ENCODE data around the gene KANTR. TPM values are rescaled to one million over a fixed set of nuclear protein-coding genes. Genes with fewer than 3 reads are reported as not detected.

The KANTR gene
- total RNA-seq, 1 donor from 2014 or later, result 6.8 TPM

GRCh38 chrX:53048169-53049126 is 45.5 kb upstream of the KANTR start, which contains the start of gene GPR173:
GPR173 (plus strand) TSS chrX:53048789; CDS start chrX:53076622, 27,833 bp downstream.
- Histone ChIP-seq H3K27me3 (ENCODE audit: insufficient read depth, low read length) (no peaks in the 10 kb centered on the region), H2AFZ (ENCODE audit: low read depth, low read length) (peak within 1 kb of the TSS; percentile 89), H4K20me1 (ENCODE audit: insufficient read depth, low read length) (peaks cover 38% of the 10 kb centered on the region), H3K4me1 (ENCODE audit: insufficient read depth, low read length) (peaks cover 19% of the 10 kb centered on the region), H3K79me2 (ENCODE audit: insufficient read depth, low read length) (peaks cover 45% of the 10 kb centered on the region), H3K4me3 (ENCODE audit: insufficient read depth, low read depth, low read length) (peak within 1 kb of the TSS; percentile 58), H3K36me3 (ENCODE audit: insufficient read depth, low read length) (no peaks in the 10 kb centered on the region), H3K4me2 (ENCODE audit: low read length) (peak within 1 kb of the TSS; percentile 87), H3K27ac (ENCODE audit: low read depth, low read length) (no peak within 1 kb of the TSS), H3K9me3 (ENCODE audit: insufficient read depth, low read depth, low read length) (no peaks in the 10 kb centered on the region), H3K9ac (ENCODE audit: low read length) (peak within 1 kb of the TSS; percentile 77)
- H3K27ac Mint-ChIP-seq (ENCODE audit: unreplicated experiment), result peak within 1 kb of the TSS; percentile 47
- DNase-seq (ENCODE audit: low read depth), result peak; percentile 62
- peaks cover 5% of the 10 kb centered on the region for H3K27me3 Mint-ChIP-seq (ENCODE audit: low read depth, unreplicated experiment)
- no peak for FAIRE-seq
- TF ChIP-seq CTCF (IDR thresholded peaks at IDR 0.05; ENCODE audit: insufficient read depth, low read depth, low read length), result no peak
- no peak for TF ChIP-seq EZH2 (IDR thresholded peaks at IDR 0.05; ENCODE audit: insufficient read depth, low read length)
- no peaks in the 10 kb centered on the region for H3K36me3 Mint-ChIP-seq (ENCODE audit: low read depth, unreplicated experiment)
- no peaks in the 10 kb centered on the region for H3K9me3 Mint-ChIP-seq (ENCODE audit: unreplicated experiment)
- peak within 1 kb of the TSS; percentile 88 for H3K4me3 Mint-ChIP-seq (ENCODE audit: unreplicated experiment)
- peaks cover 5% of the 10 kb centered on the region for H3K4me1 Mint-ChIP-seq (ENCODE audit: low read depth, unreplicated experiment)

GRCh38 chrX:53049127-53049517 is 44.8 kb upstream of the KANTR start:
- Histone ChIP-seq H3K4me3 (ENCODE audit: insufficient read depth, low read depth, low read length) (peak overlapping the region; percentile 56), H3K9ac (ENCODE audit: low read length) (peak overlapping the region; percentile 61), H3K36me3 (ENCODE audit: insufficient read depth, low read length) (no peaks in the 10 kb centered on the region), H3K9me3 (ENCODE audit: insufficient read depth, low read depth, low read length) (no peaks in the 10 kb centered on the region), H3K4me1 (ENCODE audit: insufficient read depth, low read length) (peaks cover 19% of the 10 kb centered on the region), H4K20me1 (ENCODE audit: insufficient read depth, low read length) (peaks cover 43% of the 10 kb centered on the region), H3K4me2 (ENCODE audit: low read length) (peak overlapping the region; percentile 85), H3K27ac (ENCODE audit: low read depth, low read length) (no peak overlapping the region), H3K79me2 (ENCODE audit: insufficient read depth, low read length) (peaks cover 52% of the 10 kb centered on the region), H3K27me3 (ENCODE audit: insufficient read depth, low read length) (no peaks in the 10 kb centered on the region), H2AFZ (ENCODE audit: low read depth, low read length) (no peak overlapping the region)
- H3K4me3 Mint-ChIP-seq (ENCODE audit: unreplicated experiment), result peak overlapping the region; percentile 88
- TF ChIP-seq EZH2 (IDR thresholded peaks at IDR 0.05; ENCODE audit: insufficient read depth, low read length), result no peak
- no peak for TF ChIP-seq CTCF (IDR thresholded peaks at IDR 0.05; ENCODE audit: insufficient read depth, low read depth, low read length)
- H3K27ac Mint-ChIP-seq (ENCODE audit: unreplicated experiment), result no peak overlapping the region
- FAIRE-seq (no peak), DNase-seq (ENCODE audit: low read depth) (no peak)
- H3K36me3 Mint-ChIP-seq (ENCODE audit: low read depth, unreplicated experiment), result no peaks in the 10 kb centered on the region
- peaks cover 2% of the 10 kb centered on the region for H3K27me3 Mint-ChIP-seq (ENCODE audit: low read depth, unreplicated experiment)
- peaks cover 5% of the 10 kb centered on the region for H3K4me1 Mint-ChIP-seq (ENCODE audit: low read depth, unreplicated experiment)
- no peaks in the 10 kb centered on the region for H3K9me3 Mint-ChIP-seq (ENCODE audit: unreplicated experiment)
